ENCODE results near the gene RET. TPM values are rescaled to one million over a fixed set of nuclear protein-coding genes. Genes with fewer than 3 reads are reported as not detected.
A peak's percentile ranks its signal among the peaks of the same experiment; 100 is the strongest.

RET gene
- total RNA-seq, 2 donors from 2014 or later = 0.34 TPM; not detected in 1

GRCh38 chr10:43114088-43114742 is 37.3 kb downstream of the RET start:
- no peak overlapping the region for H3K4me3 Mint-ChIP-seq
- H3K27me3 Mint-ChIP-seq = no peaks in the 10 kb centered on the region
- H3K4me1 Mint-ChIP-seq = no peaks in the 10 kb centered on the region
- ATAC-seq (no peak), DNase-seq (no peak)
- H3K27ac Mint-ChIP-seq = no peak overlapping the region
- H3K9me3 ChIP-seq (ENCODE audit: control insufficient read depth, low read length, poor library complexity, severe bottlenecking) = no peaks in the 10 kb centered on the region
- no peaks in the 10 kb centered on the region for H3K36me3 Mint-ChIP-seq (ENCODE audit: low read depth)

DNA sequence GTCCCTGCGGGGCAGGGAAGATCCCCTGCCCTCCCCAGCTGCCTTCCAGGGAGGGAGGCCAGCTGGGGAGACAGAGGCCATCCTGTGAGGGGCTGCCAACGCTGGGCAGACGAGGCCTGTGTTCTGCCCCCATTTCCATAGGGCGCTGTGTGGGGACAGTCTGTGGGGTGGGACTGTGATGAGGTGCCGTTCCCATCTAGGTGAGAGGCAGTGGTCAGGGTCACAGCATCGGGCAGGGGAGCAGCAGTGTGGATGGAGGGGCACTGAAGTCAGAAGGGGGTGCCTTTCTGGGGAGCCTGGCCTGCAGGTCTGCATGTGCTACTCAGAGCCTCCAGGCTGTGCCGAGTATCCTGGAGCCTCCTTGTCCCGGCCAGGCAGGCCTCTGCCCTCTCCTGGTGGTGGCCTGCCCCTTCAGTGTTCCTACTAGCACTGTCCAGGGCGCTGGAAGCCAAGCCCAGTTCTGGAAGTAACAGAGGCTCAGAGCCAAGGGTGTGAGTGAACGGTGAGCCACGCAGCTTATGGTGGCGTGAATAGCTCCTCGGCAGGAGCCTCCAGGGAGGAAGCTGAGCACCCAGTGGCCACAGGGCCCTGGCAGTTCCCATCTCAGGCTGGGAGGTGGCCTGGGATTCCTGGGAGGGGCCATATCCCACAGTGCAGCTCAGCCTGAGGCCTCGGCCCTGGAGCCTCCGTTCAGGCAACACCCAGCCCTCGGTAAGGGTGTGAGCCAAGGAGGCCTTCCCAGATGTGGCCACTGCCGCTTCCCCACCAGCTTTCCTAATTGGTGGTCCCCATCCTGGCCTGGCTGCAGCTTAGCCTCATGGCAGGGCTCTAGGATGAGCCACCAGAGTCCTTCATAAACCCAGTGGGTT is 38.1 kb downstream of the RET start:
- ATAC-seq = no peak
- Mint-ChIP-seq H3K4me3 (no peak overlapping the region), H3K27ac (no peak overlapping the region), H3K27me3 (no peaks in the 10 kb centered on the region), H3K36me3 (ENCODE audit: low read depth) (no peaks in the 10 kb centered on the region), H3K4me1 (no peaks in the 10 kb centered on the region)
- no peak for DNase-seq
- H3K9me3 ChIP-seq (ENCODE audit: control insufficient read depth, low read length, poor library complexity, severe bottlenecking) = no peaks in the 10 kb centered on the region

- H3K27ac Mint-ChIP-seq = no peak overlapping the region
- no peak for DNase-seq
- H3K36me3 Mint-ChIP-seq (ENCODE audit: low read depth) = no peaks in the 10 kb centered on the region
Observed at GRCh38 chr10:43115881-43116595, 39.2 kb downstream of the RET start.

DNA sequence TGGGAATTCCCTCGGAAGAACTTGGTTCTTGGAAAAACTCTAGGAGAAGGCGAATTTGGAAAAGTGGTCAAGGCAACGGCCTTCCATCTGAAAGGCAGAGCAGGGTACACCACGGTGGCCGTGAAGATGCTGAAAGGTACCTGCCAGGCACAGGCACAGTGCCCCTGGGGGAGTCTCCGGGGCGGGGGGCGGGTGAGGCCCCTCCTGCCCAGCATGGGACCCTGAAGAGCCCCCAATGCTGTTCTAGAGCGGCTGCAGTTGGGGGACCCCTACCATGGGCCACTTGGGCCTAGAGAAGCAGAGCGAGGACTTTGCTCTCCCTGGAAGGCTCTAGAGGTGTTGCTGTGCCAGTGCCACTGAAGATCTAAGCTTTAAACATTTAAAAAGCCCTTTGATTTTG is 39.7 kb downstream of the RET start:
- Mint-ChIP-seq H3K36me3 (ENCODE audit: low read depth) (no peaks in the 10 kb centered on the region), H3K4me3 (no peak overlapping the region), H3K4me1 (peaks cover 14% of the 10 kb centered on the region), H3K27ac (no peak overlapping the region), H3K27me3 (no peaks in the 10 kb centered on the region)
- no peak for ATAC-seq
- no peak for DNase-seq
- no peaks in the 10 kb centered on the region for H3K9me3 ChIP-seq (ENCODE audit: control insufficient read depth, low read length, poor library complexity, severe bottlenecking)

More at GRCh38 chr10:43115881-43116595, 39.2 kb downstream of the RET start:
- no peaks in the 10 kb centered on the region for H3K9me3 ChIP-seq (ENCODE audit: control insufficient read depth, low read length, poor library complexity, severe bottlenecking)
- H3K27me3 Mint-ChIP-seq = no peaks in the 10 kb centered on the region
- H3K4me1 Mint-ChIP-seq = peaks cover 8% of the 10 kb centered on the region
- no peak for ATAC-seq
- H3K4me3 Mint-ChIP-seq = no peak overlapping the region

DNA sequence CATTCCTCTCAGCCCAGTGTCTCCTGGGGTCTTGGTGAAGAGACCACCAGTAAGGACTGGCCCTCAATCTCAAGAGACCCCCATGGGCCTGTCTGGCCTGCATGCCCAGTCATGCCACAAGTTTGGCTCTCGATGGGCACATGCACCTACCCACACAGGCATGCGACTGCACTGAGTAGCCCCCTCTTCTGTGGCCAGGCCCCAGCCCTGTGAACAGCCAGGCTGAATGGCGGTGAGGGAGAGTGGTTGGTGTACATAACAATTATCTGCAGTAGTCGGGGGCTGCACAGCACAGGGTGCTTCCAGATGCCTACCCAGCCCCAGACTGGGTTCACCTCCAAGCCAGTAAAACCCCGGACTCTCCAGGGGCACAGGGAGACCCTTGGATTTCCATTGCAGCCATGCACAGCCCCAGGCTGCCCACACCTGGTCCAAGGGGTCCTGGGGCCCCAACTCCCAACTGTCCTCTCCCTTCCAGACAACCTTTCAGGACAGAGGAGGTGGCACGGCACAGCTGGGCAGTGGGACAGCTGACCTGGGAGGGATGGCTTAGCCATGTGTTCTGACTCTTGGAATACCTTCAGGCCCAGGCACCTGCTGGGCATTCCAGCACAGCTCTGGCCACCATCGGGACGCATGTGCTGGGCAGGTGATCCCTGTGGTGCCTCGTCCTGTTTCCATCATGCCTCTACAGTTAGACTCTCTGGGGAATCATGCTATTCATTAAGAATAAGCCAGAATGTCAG is 40.3 kb downstream of the RET start:
- no peaks in the 10 kb centered on the region for H3K9me3 ChIP-seq (ENCODE audit: control insufficient read depth, low read length, poor library complexity, severe bottlenecking)
- no peak overlapping the region for H3K27ac Mint-ChIP-seq
- DNase-seq (no peak), ATAC-seq (no peak)
- no peaks in the 10 kb centered on the region for H3K36me3 Mint-ChIP-seq (ENCODE audit: low read depth)
- no peaks in the 10 kb centered on the region for H3K27me3 Mint-ChIP-seq
- H3K4me1 Mint-ChIP-seq = peaks cover 18% of the 10 kb centered on the region
- H3K4me3 Mint-ChIP-seq = no peak overlapping the region

DNA sequence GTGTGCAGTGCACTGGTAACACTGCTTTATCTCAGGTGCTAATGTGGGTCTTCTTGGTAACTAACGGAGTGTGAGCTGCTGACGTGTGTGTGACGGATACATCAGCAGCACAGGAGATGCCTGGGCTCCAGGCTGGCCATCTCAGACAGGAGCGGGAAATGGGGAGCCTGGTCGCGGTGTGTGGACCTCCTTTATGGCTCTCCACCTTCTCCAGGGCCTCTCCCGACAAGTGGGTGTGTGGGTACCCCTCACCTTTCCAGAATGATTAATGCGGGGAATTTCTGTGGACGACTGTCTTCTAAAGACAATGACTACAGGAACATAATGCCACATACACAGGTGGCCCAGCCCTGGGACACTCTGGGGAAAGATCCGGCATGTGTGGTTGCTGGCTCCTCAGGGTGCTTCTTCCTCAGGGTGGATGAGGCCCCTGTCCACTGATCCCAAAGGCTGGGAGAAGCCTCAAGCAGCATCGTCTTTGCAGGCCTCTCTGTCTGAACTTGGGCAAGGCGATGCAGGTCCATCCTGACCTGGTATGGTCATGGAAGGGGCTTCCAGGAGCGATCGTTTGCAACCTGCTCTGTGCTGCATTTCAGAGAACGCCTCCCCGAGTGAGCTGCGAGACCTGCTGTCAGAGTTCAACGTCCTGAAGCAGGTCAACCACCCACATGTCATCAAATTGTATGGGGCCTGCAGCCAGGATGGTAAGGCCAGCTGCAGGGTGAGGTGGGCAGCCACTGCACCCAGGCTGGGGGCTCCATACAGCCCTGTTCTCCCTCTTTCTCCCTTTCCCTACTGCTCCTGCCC is 41.1 kb downstream of the RET start:
- Mint-ChIP-seq H3K4me1 (peaks cover 18% of the 10 kb centered on the region), H3K36me3 (ENCODE audit: low read depth) (no peaks in the 10 kb centered on the region), H3K4me3 (no peak overlapping the region), H3K27me3 (no peaks in the 10 kb centered on the region), H3K27ac (peak overlapping the region; percentile 41)
- ATAC-seq = no peak
- no peaks in the 10 kb centered on the region for H3K9me3 ChIP-seq (ENCODE audit: control insufficient read depth, low read length, poor library complexity, severe bottlenecking)
- no peak for DNase-seq

DNA sequence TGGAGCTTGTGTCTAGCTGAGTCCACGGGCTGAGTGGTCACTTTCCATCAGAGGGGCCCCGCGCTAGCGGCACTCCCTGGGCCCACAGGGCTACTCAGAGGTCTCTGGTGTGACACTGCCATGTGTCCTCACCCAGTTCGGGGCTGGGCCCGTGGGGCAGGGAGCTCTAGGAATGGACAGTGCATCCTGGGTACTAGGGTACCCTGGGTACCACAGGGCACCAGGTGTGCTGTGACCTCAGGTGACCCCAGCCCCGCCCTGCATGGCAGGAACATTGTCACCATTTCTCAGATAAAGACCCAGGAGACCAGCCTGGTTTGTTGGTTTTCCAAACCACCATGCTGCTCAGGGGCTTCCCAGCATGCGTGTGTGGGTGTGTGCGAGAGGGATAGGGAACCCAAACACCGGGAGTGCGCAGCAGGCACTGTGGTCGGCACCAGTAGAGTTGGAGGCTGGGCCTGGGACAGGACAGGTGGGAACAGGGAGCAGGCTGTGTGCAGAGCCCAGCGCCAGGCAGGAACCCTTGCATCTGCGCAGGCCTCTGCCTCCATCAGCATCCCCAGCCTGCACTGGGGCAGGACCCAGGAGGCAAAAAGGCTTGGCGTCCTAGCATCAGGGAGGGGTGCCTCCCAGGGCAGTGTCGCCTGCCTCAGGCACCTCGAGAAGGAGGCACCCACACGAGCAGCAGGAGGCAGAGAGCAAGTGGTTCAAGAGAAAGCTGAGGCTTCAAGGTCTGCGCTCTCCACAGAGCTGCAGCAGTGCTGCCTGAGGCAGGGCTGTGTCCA is 42.0 kb downstream of the RET start:
- Mint-ChIP-seq H3K4me1 (peaks cover 18% of the 10 kb centered on the region), H3K4me3 (no peak overlapping the region), H3K27me3 (no peaks in the 10 kb centered on the region), H3K36me3 (ENCODE audit: low read depth) (no peaks in the 10 kb centered on the region), H3K27ac (peak overlapping the region; percentile 41)
- ATAC-seq (no peak), DNase-seq (no peak)
- no peaks in the 10 kb centered on the region for H3K9me3 ChIP-seq (ENCODE audit: control insufficient read depth, low read length, poor library complexity, severe bottlenecking)

GRCh38 chr10:43119416-43120115 is 42.7 kb downstream of the RET start:
- no peaks in the 10 kb centered on the region for H3K27me3 Mint-ChIP-seq
- ATAC-seq (no peak), DNase-seq (no peak)
- H3K9me3 ChIP-seq (ENCODE audit: control insufficient read depth, low read length, poor library complexity, severe bottlenecking) = no peaks in the 10 kb centered on the region
- H3K36me3 Mint-ChIP-seq (ENCODE audit: low read depth) = no peaks in the 10 kb centered on the region
- no peak overlapping the region for H3K4me3 Mint-ChIP-seq
- peak overlapping the region; percentile 89 for H3K27ac Mint-ChIP-seq
- peaks cover 18% of the 10 kb centered on the region for H3K4me1 Mint-ChIP-seq

- Mint-ChIP-seq H3K4me1 (peaks cover 18% of the 10 kb centered on the region), H3K27ac (peak overlapping the region; percentile 89), H3K36me3 (ENCODE audit: low read depth) (no peaks in the 10 kb centered on the region), H3K4me3 (peak overlapping the region; percentile 64), H3K27me3 (no peaks in the 10 kb centered on the region)
- no peak for DNase-seq
- no peak for ATAC-seq
- no peaks in the 10 kb centered on the region for H3K9me3 ChIP-seq (ENCODE audit: control insufficient read depth, low read length, poor library complexity, severe bottlenecking)
Observed at GRCh38 chr10:43120116-43120928, 43.5 kb downstream of the RET start.

- Mint-ChIP-seq H3K27me3 (no peaks in the 10 kb centered on the region), H3K4me1 (peaks cover 18% of the 10 kb centered on the region), H3K4me3 (peak overlapping the region; percentile 64), H3K27ac (peak overlapping the region; percentile 89), H3K36me3 (ENCODE audit: low read depth) (no peaks in the 10 kb centered on the region)
- no peaks in the 10 kb centered on the region for H3K9me3 ChIP-seq (ENCODE audit: control insufficient read depth, low read length, poor library complexity, severe bottlenecking)
- no peak for DNase-seq
- ATAC-seq = peak; percentile 94
Observed at GRCh38 chr10:43120929-43121314, 44.1 kb downstream of the RET start.

- peak overlapping the region; percentile 64 for H3K4me3 Mint-ChIP-seq
- DNase-seq = no peak
Observed at GRCh38 chr10:43121444-43121843, 44.6 kb downstream of the RET start.

More at GRCh38 chr10:43121444-43121843, 44.6 kb downstream of the RET start:
- Mint-ChIP-seq H3K27me3 (no peaks in the 10 kb centered on the region), H3K4me1 (peaks cover 18% of the 10 kb centered on the region), H3K27ac (peak overlapping the region; percentile 89), H3K36me3 (ENCODE audit: low read depth) (no peaks in the 10 kb centered on the region)
- no peaks in the 10 kb centered on the region for H3K9me3 ChIP-seq (ENCODE audit: control insufficient read depth, low read length, poor library complexity, severe bottlenecking)
- ATAC-seq = no peak

Data from T-helper 17 cell (primary cell).